GOT3 (cell line): ENCODE measurements around the gene SRP68.

Experiments
- DNase-seq: peaks from one replicate; lab custom pipeline; 2025; ENCODE audit warnings: mixed read lengths; lab: John Stamatoyannopoulos, UW

The SRP68 gene

GRCh38 chr17:75996665-75997590 is 75.4 kb downstream of the SRP68 start:
- DNase-seq = no peak

- DNase-seq = no peak
Observed at GRCh38 chr17:75995385-75995925, 76.9 kb downstream of the SRP68 start.

GRCh38 chr17:75994802-75995370 is 77.4 kb downstream of the SRP68 start:
- no peak for DNase-seq

GRCh38 chr17:75991396-75991795 is 80.9 kb downstream of the SRP68 start:
- no peak for DNase-seq
